Coronary artery (tissue), 2 donors: ENCODE measurements around the gene THRA.

Experiments used
- DNase-seq: peaks from one replicate; pipeline ENCODE4 v3.0.0-alpha.2; 2017; ENCODE audit warnings: low spot score
- H3K27ac ChIP-seq, 2 donors: fragments of 200-600 bp; sonication (generic); one replicate each; pipeline ENCODE4 v1.5.1; 2016 to 2019
- H3K4me3 ChIP-seq: fragments of 200-600 bp; sonication (generic); 2 replicates; pipeline ENCODE4 v1.5.1; 2016; ENCODE audit warnings: mild to moderate bottlenecking, moderate library complexity
- CTCF ChIP-seq: fragments of 200-600 bp; sonication (generic); IDR thresholded peaks from one replicate; pipeline ENCODE4 v1.5.1; 2019; ENCODE audit warnings: antibody characterized with exemption

THRA gene

GRCh38 chr17:40112191-40112711 is 49.5 kb downstream of the THRA start:
- Histone ChIP-seq H3K4me3 (peak overlapping the region; percentile 43), H3K27ac (peak overlapping the region; percentile 94 to 96)
- TF ChIP-seq CTCF, result no peak
- DNase-seq, result no peak

- Histone ChIP-seq H3K4me3 (peak overlapping the region; percentile 65), H3K27ac (peak overlapping the region; percentile 94 to 96)
- no peak for TF ChIP-seq CTCF
- peak; percentile 77 for DNase-seq
Measured at GRCh38 chr17:40112718-40113109, 49.9 kb downstream of the THRA start.

GRCh38 chr17:40113110-40113906 is 50.5 kb downstream of the THRA start:
- TF ChIP-seq CTCF, result peak; percentile 76
- DNase-seq, result peak; percentile 96
- Histone ChIP-seq H3K4me3 (peak overlapping the region; percentile 65), H3K27ac (peak overlapping the region; percentile 94 to 96)

GRCh38 chr17:40113907-40114245 is 51.1 kb downstream of the THRA start:
- Histone ChIP-seq H3K4me3 (peak overlapping the region; percentile 65), H3K27ac (peak overlapping the region; percentile 94 to 96)
- TF ChIP-seq CTCF, result no peak
- DNase-seq, result no peak

GRCh38 chr17:40115101-40115436 is 52.3 kb downstream of the THRA start:
- no peak for TF ChIP-seq CTCF
- Histone ChIP-seq H3K27ac (peak overlapping the region; percentile 57 to 96), H3K4me3 (no peak overlapping the region)
- no peak for DNase-seq

GRCh38 chr17:40121181-40122135 is 58.7 kb downstream of the THRA start, which contains the start of gene MSL1:
MSL1 (plus strand) TSS chr17:40121971; CDS start chr17:40122613, 642 bp downstream.
- Histone ChIP-seq H3K27ac (peak within 1 kb of the TSS; percentile 99 to 100), H3K4me3 (peak within 1 kb of the TSS; percentile 99)
- DNase-seq, result peak; percentile 92
- no peak for TF ChIP-seq CTCF
